Karpas-422 (cell line): ENCODE results near the gene SPANXN5. TPM values are rescaled to one million over a fixed set of nuclear protein-coding genes. Genes with fewer than 3 reads are reported as not detected.
"Not testable (repeated sequence)": the region's sequence is repeated elsewhere in the genome, so short reads cannot be mapped to it uniquely, and the experiment has no call there.

Source experiments
- DNase-seq: peaks from one replicate; pipeline ENCODE4 v3.0.0-alpha.2; 2015
- H2AFZ ChIP-seq: fragments of 200-600 bp; sonication (generic); 2 replicates; pipeline ENCODE4 v1.6.1; 2014; ENCODE audit warnings: antibody characterized with exemption, low read length, mixed read lengths
- H3K27ac ChIP-seq: fragments of 200-600 bp; sonication (generic); 2 replicates; pipeline ENCODE4 v1.5.1; 2014; ENCODE audit warnings: mild to moderate bottlenecking, low read length, moderate library complexity
- H3K27me3 ChIP-seq: fragments of 200-600 bp; sonication (generic); 2 replicates; pipeline ENCODE4 v1.6.1; 2014; ENCODE audit warnings: low read length, mixed read lengths
- H3K36me3 ChIP-seq: fragments of 200-600 bp; sonication (generic); 2 replicates; pipeline ENCODE4 v1.6.1; 2014; ENCODE audit warnings: low read length, mixed read lengths; ENCODE audit not compliant: insufficient read depth
- H3K4me1 ChIP-seq: fragments of 200-600 bp; sonication (generic); 2 replicates; pipeline ENCODE4 v1.6.1; 2014; ENCODE audit warnings: mild to moderate bottlenecking, low read length, mixed read lengths
- H3K4me2 ChIP-seq: fragments of 200-600 bp; sonication (generic); 2 replicates; pipeline ENCODE4 v1.6.1; 2014; ENCODE audit warnings: low read length, low read depth, mild to moderate bottlenecking; ENCODE audit not compliant: poor library complexity, severe bottlenecking
- H3K4me3 ChIP-seq: fragments of 200-600 bp; sonication (generic); 2 replicates; pipeline ENCODE4 v1.5.1; 2014; ENCODE audit warnings: mild to moderate bottlenecking, antibody characterized with exemption, low read length, mixed read lengths
- H3K79me2 ChIP-seq: fragments of 200-600 bp; sonication (generic); 2 replicates; pipeline ENCODE4 v1.6.1; 2014; ENCODE audit warnings: mild to moderate bottlenecking, low read length, mixed read lengths
- H3K9ac ChIP-seq: fragments of 200-600 bp; sonication (generic); 2 replicates; pipeline ENCODE4 v1.6.0; 2014; ENCODE audit warnings: low read length
- H3K9me2 ChIP-seq: fragments of 200-600 bp; sonication (generic), shearing (Covaris generic); replicated peaks from 2 replicates; pipeline ENCODE4 v1.6.0; 2014; ENCODE audit warnings: mild to moderate bottlenecking, low read length, moderate library complexity; ENCODE audit not compliant: insufficient read depth
- H3K9me3 ChIP-seq: fragments of 300-700, 200-600 bp; sonication (generic); 2 replicates; pipeline ENCODE4 v1.6.1; 2014; ENCODE audit warnings: low read length, mixed read lengths
- H4K20me1 ChIP-seq: fragments of 200-600 bp; sonication (generic); 2 replicates; pipeline ENCODE4 v1.6.1; 2014; ENCODE audit warnings: mild to moderate bottlenecking, antibody characterized with exemption, low read length, low read depth; ENCODE audit not compliant: insufficient read depth
- small RNA-seq: library from RNA; depleted of rRNA; stranded (forward); fragments of <200 nt; gene quantifications from one replicate; pipeline ENCODE3, GENCODE V24; 2014
- total RNA-seq: library from RNA; depleted of rRNA; stranded (reverse); fragments of >200 nt; shearing (Covaris generic); gene quantifications from 2 replicates; pipeline ENCODE4 v1.2.3, GENCODE V29; 2014; ENCODE audit warnings: low replicate concordance; rRNA removed

The SPANXN5 gene
- total RNA-seq, 1 experiment from 2014 or later, result not detected

DNA sequence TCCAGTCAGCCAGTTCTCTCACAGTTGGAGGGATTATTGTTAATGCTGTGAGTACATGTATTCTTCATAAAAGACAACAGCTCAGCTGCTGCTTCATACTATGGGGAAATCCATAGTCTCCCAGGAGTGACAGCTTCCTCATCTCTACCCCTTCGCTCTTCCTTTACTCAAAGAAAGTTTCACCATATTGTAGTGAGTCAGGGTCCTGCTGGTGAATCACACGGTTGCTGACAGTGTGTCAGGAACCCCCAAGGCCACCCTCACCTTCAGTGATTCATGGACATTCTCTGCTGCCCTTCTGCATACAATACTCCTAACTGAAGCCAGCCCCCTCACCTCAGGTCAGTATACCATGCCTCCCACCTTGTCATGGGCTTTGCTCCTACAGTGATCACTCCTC, 7.6 kb upstream of the SPANXN5 start:
- H3K27ac ChIP-seq, H3K79me2 ChIP-seq, DNase-seq, H3K9me3 ChIP-seq, H3K9me2 ChIP-seq, H3K9ac ChIP-seq, H3K4me1 ChIP-seq, H2AFZ ChIP-seq, H3K36me3 ChIP-seq, H3K4me3 ChIP-seq, H3K27me3 ChIP-seq, H4K20me1 ChIP-seq, H3K4me2 ChIP-seq: not testable (repeated sequence)

DNA sequence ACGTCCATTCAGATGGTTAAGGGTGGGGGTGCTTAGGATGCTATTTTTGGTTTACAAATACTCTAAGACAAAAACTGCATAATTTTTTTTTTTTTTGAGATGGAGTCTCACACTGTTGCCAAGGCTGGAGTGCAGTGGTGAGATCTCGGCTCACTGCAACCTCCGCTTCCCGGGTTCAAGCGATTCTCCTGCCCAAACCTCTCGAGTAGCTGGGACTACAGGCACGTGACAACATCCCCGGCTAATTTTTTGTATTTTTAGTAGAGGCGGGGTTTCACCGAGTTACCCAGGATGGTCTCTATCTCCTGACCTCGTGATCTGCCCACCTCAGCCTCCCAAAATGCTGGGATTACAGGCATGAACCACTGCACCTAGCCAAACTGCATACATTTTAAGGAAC, 23.7 kb downstream of the SPANXN5 start:
- H3K27ac ChIP-seq, H3K4me1 ChIP-seq, H3K36me3 ChIP-seq, H2AFZ ChIP-seq, DNase-seq, H3K9ac ChIP-seq, H3K9me3 ChIP-seq, H3K4me2 ChIP-seq, H3K4me3 ChIP-seq, H3K27me3 ChIP-seq, H3K9me2 ChIP-seq, H4K20me1 ChIP-seq, H3K79me2 ChIP-seq: not testable (repeated sequence)

DNA sequence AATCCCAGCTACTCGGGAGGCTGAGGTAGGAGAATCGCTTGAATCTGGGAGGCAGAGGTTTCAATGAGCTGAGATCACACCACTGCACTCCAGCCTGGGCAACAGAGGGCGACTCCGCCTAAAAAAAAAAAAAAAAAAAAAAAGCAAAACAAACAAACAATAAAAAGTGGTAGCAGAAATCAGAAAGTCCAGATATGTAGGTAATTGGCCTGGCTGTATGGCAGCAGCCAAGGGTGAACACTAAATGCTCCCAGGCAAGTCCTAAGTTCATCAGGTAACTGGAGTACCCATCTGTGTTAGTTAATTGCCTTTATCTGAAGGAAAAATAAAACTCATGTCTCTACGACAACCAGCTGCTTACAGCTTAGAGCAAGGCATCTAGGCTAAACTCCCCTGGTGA, 31.2 kb downstream of the SPANXN5 start:
- H3K27ac ChIP-seq, H3K27me3 ChIP-seq, H3K9ac ChIP-seq, DNase-seq, H3K4me1 ChIP-seq, H2AFZ ChIP-seq, H3K4me3 ChIP-seq, H4K20me1 ChIP-seq, H3K9me2 ChIP-seq, H3K36me3 ChIP-seq, H3K4me2 ChIP-seq, H3K9me3 ChIP-seq, H3K79me2 ChIP-seq: not testable (repeated sequence)

DNA sequence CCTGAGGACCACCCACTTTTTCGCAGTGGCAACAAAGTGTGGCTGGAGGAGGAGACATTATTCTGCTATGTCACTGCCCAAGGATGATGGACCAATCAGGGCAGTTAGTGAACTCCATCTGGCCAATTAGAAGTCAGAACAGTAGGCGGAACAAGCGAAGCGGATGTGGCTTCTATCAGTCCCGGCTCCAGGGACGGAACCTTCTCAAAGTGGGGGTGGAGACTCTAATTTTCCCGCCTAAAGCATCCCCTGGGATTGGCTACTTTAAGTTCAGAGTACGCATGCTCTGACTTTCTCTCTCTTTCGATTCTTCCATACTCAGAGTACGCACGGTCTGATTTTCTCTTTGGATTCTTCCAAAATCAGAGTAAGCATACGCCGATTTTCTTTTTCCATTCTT, 46.3 kb downstream of the SPANXN5 start, which contains the start of gene SSX2B:
Gene SSX2B, plus strand, starts transcription at position 301 of the 400 bp plus-strand sequence. CDS start 1,429 bp downstream, outside the sequence.
- H4K20me1 ChIP-seq, H3K27ac ChIP-seq, H3K4me1 ChIP-seq, H3K4me2 ChIP-seq, H3K36me3 ChIP-seq, H3K79me2 ChIP-seq, H3K4me3 ChIP-seq, H2AFZ ChIP-seq, H3K9me2 ChIP-seq, H3K27me3 ChIP-seq, H3K9me3 ChIP-seq, DNase-seq, H3K9ac ChIP-seq: not testable (repeated sequence)

Small RNA genes lying within 50 kb of the gene (small RNA-seq; reads per million reads assigned to genes)
- gene AC244505.6 (not detected), gene AC244505.7 (not detected)

Other genes starting within 250 kb of the SPANXN5 start
- not detected in 2 replicates for gene SSX7, start 142.5 kb downstream of the SPANXN5 start, total RNA-seq
- gene SSX2, start 90.2 kb downstream of the SPANXN5 start, total RNA-seq, result not detected in 2 replicates
- gene SSX2B, start 46.2 kb downstream of the SPANXN5 start, total RNA-seq, result not detected in 2 replicates
- not detected in 2 replicates for gene XAGE5, start 13.9 kb upstream of the SPANXN5 start, total RNA-seq
- gene XAGE3, start 70.7 kb upstream of the SPANXN5 start, total RNA-seq, result not detected in 2 replicates
- gene FAM156B, start 99.9 kb upstream of the SPANXN5 start, total RNA-seq, result 10.2 and 15.0 TPM in 2 replicates
- gene FAM156A, start 161.1 kb upstream of the SPANXN5 start, total RNA-seq, result 7.2 and 22.1 TPM in 2 replicates